Naive thymus-derived CD8-positive, alpha-beta T cell (primary cell): ENCODE data around the gene KANSL1. TPM values are rescaled to one million over a fixed set of nuclear protein-coding genes. Genes with fewer than 3 reads are reported as not detected.
"Not testable (repeated sequence)": the region's sequence is repeated elsewhere in the genome, so short reads cannot be mapped to it uniquely, and the experiment has no call there.

ENCODE experiments used
- ATAC-seq, 2 donors: fragments of 150-1000 bp; cut with Tn5 transposase in 1 of 2; sonication (Bioruptor Pico), chemical (Tn5 transposase) in 1 of 2; 1 replicate in 1 of 2; 2 replicates in 1 of 2; pipeline ENCODE4 v1.10.0; 2021; ENCODE audit warnings: mild to moderate bottlenecking in 2 of 2, moderate library complexity in 2 of 2
- POLR2A ChIA-PET: fragments of 350-600 bp; sonication (Branson Sonifier 250); formaldehyde crosslinking; loops from one replicate; lab custom pipeline; 2021; ENCODE audit warnings: antibody characterized with exemption; lab: Charles Lee
- DNase-seq, 10 donors: peaks; one replicate each; pipeline versions ENCODE4 v3.0.0 to v3.0.0-alpha.2; 2020 to 2022
- H3K27ac Mint-ChIP-seq, 10 donors: one replicate each; pipeline ENCODE4 v1.8.0; 2020 to 2022; ENCODE audit warnings: mild to moderate bottlenecking in 10 of 10, mixed read lengths in 10 of 10, moderate library complexity in 4 of 10, inconsistent platforms in 1 of 10
- H3K27me3 Mint-ChIP-seq, 5 donors: one replicate each; pipeline ENCODE4 v1.8.0; 2021 to 2022; ENCODE audit warnings: mixed read lengths in 5 of 5
- H3K36me3 Mint-ChIP-seq, 3 donors: one replicate each; pipeline ENCODE4 v1.8.0; 2020 to 2022; ENCODE audit warnings: mixed read lengths in 3 of 3, mild to moderate bottlenecking in 2 of 3, inconsistent platforms in 1 of 3
- H3K4me1 Mint-ChIP-seq, 4 donors: one replicate each; pipeline ENCODE4 v1.8.0; 2021 to 2022; ENCODE audit warnings: mixed read lengths in 4 of 4
- H3K4me3 Mint-ChIP-seq, 10 donors: one replicate each; pipeline ENCODE4 v1.8.0; 2020 to 2022; ENCODE audit warnings: mild to moderate bottlenecking in 10 of 10, mixed read lengths in 10 of 10, moderate library complexity in 6 of 10, inconsistent platforms in 1 of 10
- H3K9me3 Mint-ChIP-seq, 9 donors: one replicate each; pipeline ENCODE4 v1.8.0; 2020 to 2022; ENCODE audit warnings: mixed read lengths in 9 of 9, mild to moderate bottlenecking in 3 of 9, inconsistent platforms in 1 of 9, moderate library complexity in 1 of 9
- polyA plus RNA-seq, 3 donors: library from polyadenylated mRNA; unstranded; fragments of 300-500 nt; fragmentation: Illumina TruSeq; gene quantifications; one replicate each; pipeline ENCODE4 v1.2.3, GENCODE V29; 2021
- total RNA-seq, 8 experiments: library from RNA in 2 of 8; stranded (reverse) in 2 of 8; gene quantifications; one replicate each; pipeline ENCODE4 v1.2.3 and lab custom pipeline; 2021 to 2026

Gene KANSL1
- total and polyA plus RNA-seq, 5 experiments from 2014 or later: 13.1 to 208 (median 16.6) TPM

DNA sequence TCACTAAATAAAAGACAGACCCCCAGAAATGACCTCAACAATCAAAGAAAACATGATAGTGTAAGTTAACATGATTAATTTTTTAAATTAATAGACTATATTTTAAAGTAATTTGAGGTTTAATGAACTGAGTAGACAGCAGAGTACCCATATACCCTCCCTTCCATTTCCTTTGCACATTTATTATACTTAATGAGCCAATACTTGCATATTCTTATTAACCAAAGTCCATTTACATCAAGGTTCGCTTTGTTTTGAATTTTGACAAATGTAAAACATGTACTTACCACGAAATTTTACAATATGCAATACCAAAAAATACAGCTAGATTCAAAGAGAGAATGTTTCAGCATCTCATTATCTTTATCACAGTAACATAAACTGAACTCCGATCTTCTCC, 72.7 kb downstream of the KANSL1 start:
- DNase-seq: no peak
- peak overlapping the region in 9 of 10 donors; percentile 40 to 89 (median 67) for H3K27ac Mint-ChIP-seq
- H3K4me3 Mint-ChIP-seq: peak overlapping the region in 9 of 10 donors; percentile 3 to 63 (median 53)
- H3K36me3 Mint-ChIP-seq: peaks cover 0 to 19% (median 0%) of the 10 kb centered on the region in 3 donors
- ATAC-seq: no peak
- H3K4me1 Mint-ChIP-seq: peaks cover 46 to 89% (median 83%) of the 10 kb centered on the region in 4 donors
- H3K27me3 Mint-ChIP-seq: no peaks in the 10 kb centered on the region
- H3K9me3 Mint-ChIP-seq: no peaks in the 10 kb centered on the region
- POLR2A ChIA-PET: no interaction called here

GRCh38 chr17:46120078-46120477, 73.2 kb downstream of the KANSL1 start:
- H3K4me1 Mint-ChIP-seq: peaks cover 48 to 89% (median 85%) of the 10 kb centered on the region in 4 donors
- ATAC-seq: no peak
- POLR2A ChIA-PET: interaction anchor here (0.6 kb wide), 1 partner anchor 9 kb away, joined by 3 read pairs; no protein-coding TSS in a partner anchor
- H3K9me3 Mint-ChIP-seq: no peaks in the 10 kb centered on the region
- H3K36me3 Mint-ChIP-seq: peaks cover 0 to 20% (median 0%) of the 10 kb centered on the region in 3 donors
- DNase-seq: no peak
- peak overlapping the region in 6 of 10 donors; percentile 22 to 83 (median 66) for H3K27ac Mint-ChIP-seq
- no peaks in the 10 kb centered on the region for H3K27me3 Mint-ChIP-seq
- peak overlapping the region in 4 of 10 donors; percentile 7 to 49 (median 15) for H3K4me3 Mint-ChIP-seq

DNA sequence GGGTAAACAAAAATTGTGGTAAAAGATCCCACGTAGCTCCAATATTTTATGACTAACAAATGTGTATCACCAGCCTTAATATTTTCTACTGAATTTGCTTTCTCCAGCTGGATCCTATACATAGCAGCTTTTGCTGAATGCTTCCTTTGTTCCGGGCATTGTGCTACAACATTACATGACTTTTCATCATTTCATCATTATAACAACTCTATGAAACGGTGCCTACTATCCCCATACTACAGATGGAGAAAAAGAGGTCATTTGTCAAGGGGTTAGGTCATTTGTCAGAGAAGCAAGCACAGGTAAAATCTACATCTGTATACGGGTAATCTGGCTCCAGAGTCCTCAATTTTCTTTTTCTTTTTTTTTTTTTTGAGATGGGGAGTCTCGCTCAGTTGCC, 74.3 kb downstream of the KANSL1 start:
- H3K27ac Mint-ChIP-seq: peak overlapping the region in 2 of 10 donors; percentile 10 to 15
- peaks cover 0 to 17% (median 0%) of the 10 kb centered on the region in 3 donors for H3K36me3 Mint-ChIP-seq
- DNase-seq (no peak), ATAC-seq (no peak)
- no peaks in the 10 kb centered on the region for H3K9me3 Mint-ChIP-seq
- H3K4me1 Mint-ChIP-seq: peaks cover 45 to 91% (median 86%) of the 10 kb centered on the region in 4 donors
- POLR2A ChIA-PET: interaction anchor here (1.4 kb wide), 1 partner anchor 10 kb away, joined by 3 read pairs; no protein-coding TSS in a partner anchor
- no peaks in the 10 kb centered on the region for H3K27me3 Mint-ChIP-seq
- peak overlapping the region in 3 of 10 donors; percentile 0 to 31 (median 15) for H3K4me3 Mint-ChIP-seq

GRCh38 chr17:46117850-46118696, 75.2 kb downstream of the KANSL1 start:
- peaks cover 47 to 94% (median 90%) of the 10 kb centered on the region in 4 donors for H3K4me1 Mint-ChIP-seq
- POLR2A ChIA-PET: interaction anchor here (1.4 kb wide), 1 partner anchor 9 kb away, joined by 3 read pairs; no protein-coding TSS in a partner anchor

GRCh38 chr17:46117117-46117516, 76.1 kb downstream of the KANSL1 start:
- H3K27ac Mint-ChIP-seq: peak overlapping the region in 1 of 10 donors; percentile 20
- peaks cover 0 to 3% (median 0%) of the 10 kb centered on the region in 9 donors for H3K9me3 Mint-ChIP-seq
- DNase-seq (no peak), ATAC-seq (no peak)
- H3K4me1 Mint-ChIP-seq: peaks cover 45 to 91% (median 88%) of the 10 kb centered on the region in 4 donors
- H3K36me3 Mint-ChIP-seq: peaks cover 0 to 13% (median 0%) of the 10 kb centered on the region in 3 donors
- no peak overlapping the region for H3K4me3 Mint-ChIP-seq
- H3K27me3 Mint-ChIP-seq: no peaks in the 10 kb centered on the region
- POLR2A ChIA-PET: interaction anchor here (1.4 kb wide), 1 partner anchor 77 kb away, joined by 3 read pairs; no protein-coding TSS in a partner anchor

More at GRCh38 chr17:46117850-46118696, 75.2 kb downstream of the KANSL1 start:
- H3K4me3 Mint-ChIP-seq: peak overlapping the region in 4 of 10 donors; percentile 1 to 31 (median 15)
- DNase-seq: no peak
- H3K27ac Mint-ChIP-seq: peak overlapping the region in 8 of 10 donors; percentile 10 to 69 (median 27)
- H3K27me3 Mint-ChIP-seq: no peaks in the 10 kb centered on the region
- H3K36me3 Mint-ChIP-seq: peaks cover 0 to 13% (median 0%) of the 10 kb centered on the region in 3 donors
- H3K9me3 Mint-ChIP-seq: peaks cover 0 to 3% (median 0%) of the 10 kb centered on the region in 9 donors
- no peak for ATAC-seq

DNA sequence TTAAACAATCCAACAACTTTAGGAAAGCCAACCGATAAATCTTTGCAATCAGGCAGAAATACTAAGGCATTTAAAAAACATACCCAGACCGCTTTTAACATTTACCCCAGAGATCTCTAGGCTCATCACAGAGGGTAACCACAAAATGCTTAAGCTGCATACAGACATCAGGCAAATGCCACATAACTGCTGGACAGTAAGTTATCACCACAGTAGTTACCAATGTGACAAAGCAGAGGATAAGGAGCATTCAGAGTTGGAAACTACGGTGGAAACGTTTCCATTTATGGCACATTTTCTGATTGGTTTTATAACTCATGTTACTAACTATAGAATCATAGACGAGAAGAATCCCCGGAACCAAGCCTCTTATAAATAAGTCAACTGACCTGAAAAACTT, 77.5 kb downstream of the KANSL1 start:
- Mint-ChIP-seq H3K4me1 (peaks cover 36 to 89% (median 87%) of the 10 kb centered on the region in 4 donors), H3K36me3 (peaks cover 0 to 15% (median 0%) of the 10 kb centered on the region in 3 donors), H3K27ac (peak overlapping the region in 4 of 10 donors; percentile 13 to 54 (median 27)), H3K4me3 (peak overlapping the region in 3 of 10 donors; percentile 2 to 23 (median 14)), H3K27me3 (no peaks in the 10 kb centered on the region), H3K9me3 (peaks cover 0 to 3% (median 0%) of the 10 kb centered on the region in 9 donors)
- ATAC-seq (no peak), DNase-seq (no peak)
- POLR2A ChIA-PET: no interaction called here

DNA sequence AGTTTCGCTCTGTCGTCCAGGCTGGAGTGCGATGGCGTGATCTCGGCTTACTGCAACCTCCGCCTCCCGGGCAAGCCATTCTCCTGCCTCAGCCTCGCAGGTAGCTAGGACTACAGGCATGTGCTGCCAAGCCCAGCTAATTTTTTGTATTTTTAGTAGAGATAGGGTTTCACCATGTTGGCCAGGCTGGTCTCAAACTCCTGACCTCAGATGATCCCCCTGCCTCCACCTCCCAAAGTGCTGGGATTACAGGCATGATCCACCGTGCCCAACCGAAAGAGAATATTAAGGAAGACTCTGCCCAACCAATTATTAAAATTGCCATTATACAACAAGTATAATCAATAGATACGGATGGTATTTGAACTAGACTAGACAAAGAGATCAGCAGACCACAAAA, 82.0 kb downstream of the KANSL1 start:
- POLR2A ChIA-PET: interaction anchor here (0.5 kb wide), 1 partner anchor 807 kb away, joined by 5 read pairs; no protein-coding TSS in a partner anchor

GRCh38 chr17:46110219-46110618, 83.0 kb downstream of the KANSL1 start:
- peaks cover 0 to 3% (median 0%) of the 10 kb centered on the region in 9 donors for H3K9me3 Mint-ChIP-seq
- POLR2A ChIA-PET: no interaction called here
- peaks cover 0 to 8% (median 0%) of the 10 kb centered on the region in 3 donors for H3K36me3 Mint-ChIP-seq
- peak overlapping the region in 5 of 10 donors; percentile 19 to 72 (median 25) for H3K27ac Mint-ChIP-seq
- ATAC-seq: no peak
- H3K4me3 Mint-ChIP-seq: peak overlapping the region in 2 of 10 donors; percentile 2 to 16
- H3K27me3 Mint-ChIP-seq: no peaks in the 10 kb centered on the region
- peaks cover 42 to 96% (median 89%) of the 10 kb centered on the region in 4 donors for H3K4me1 Mint-ChIP-seq
- no peak for DNase-seq

More for the DNA sequence above, 82.0 kb downstream of the KANSL1 start:
- DNase-seq, H3K36me3 Mint-ChIP-seq, H3K9me3 Mint-ChIP-seq, ATAC-seq, H3K27me3 Mint-ChIP-seq: not testable (repeated sequence)
- H3K27ac Mint-ChIP-seq: peak overlapping the region in 7 of 10 donors; percentile 10 to 61 (median 34)
- peak overlapping the region in 8 of 10 donors; percentile 1 to 54 (median 27) for H3K4me3 Mint-ChIP-seq
- peaks cover 42 to 94% (median 91%) of the 10 kb centered on the region in 4 donors for H3K4me1 Mint-ChIP-seq

GRCh38 chr17:46109603-46110189, 83.5 kb downstream of the KANSL1 start:
- Mint-ChIP-seq H3K27ac (peak overlapping the region in 8 of 10 donors; percentile 25 to 77 (median 36)), H3K36me3 (peaks cover 0 to 6% (median 0%) of the 10 kb centered on the region in 3 donors), H3K27me3 (no peaks in the 10 kb centered on the region), H3K4me1 (peaks cover 40 to 96% (median 87%) of the 10 kb centered on the region in 4 donors), H3K4me3 (no peak overlapping the region), H3K9me3 (peaks cover 0 to 3% (median 0%) of the 10 kb centered on the region in 9 donors)
- POLR2A ChIA-PET: no interaction called here
- DNase-seq (no peak), ATAC-seq (no peak)

GRCh38 chr17:46108550-46109110, 84.6 kb downstream of the KANSL1 start:
- peak overlapping the region in 9 of 10 donors; percentile 0 to 68 (median 31) for H3K27ac Mint-ChIP-seq
- H3K4me3 Mint-ChIP-seq: peak overlapping the region in 5 of 10 donors; percentile 4 to 23 (median 7)
- peak; percentile 28 to 42 for ATAC-seq

GRCh38 chr17:46108120-46108519, 85.1 kb downstream of the KANSL1 start:
- no peak for DNase-seq
- POLR2A ChIA-PET: interaction anchor here (0.6 to 1.1 kb wide), 3 partner anchors 8 to 19 kb away, joined by 3 read pairs; no protein-coding TSS in a partner anchor
- Mint-ChIP-seq H3K27ac (peak overlapping the region in 9 of 10 donors; percentile 0 to 70 (median 32)), H3K9me3 (peaks cover 0 to under 1% (median 0%) of the 10 kb centered on the region in 9 donors), H3K4me1 (peaks cover 44 to 95% (median 86%) of the 10 kb centered on the region in 4 donors), H3K36me3 (peaks cover 0 to 6% (median 0%) of the 10 kb centered on the region in 3 donors), H3K4me3 (peak overlapping the region in 2 of 10 donors; percentile 24 to 40), H3K27me3 (no peaks in the 10 kb centered on the region)
- ATAC-seq: no peak

More at GRCh38 chr17:46108550-46109110, 84.6 kb downstream of the KANSL1 start:
- POLR2A ChIA-PET: interaction anchor here (0.5 to 1.1 kb wide), 3 partner anchors 8 to 158 kb away, joined by 3 read pairs; no protein-coding TSS in a partner anchor
- peaks cover 0 to 3% (median 0%) of the 10 kb centered on the region in 9 donors for H3K9me3 Mint-ChIP-seq
- no peaks in the 10 kb centered on the region for H3K27me3 Mint-ChIP-seq
- H3K4me1 Mint-ChIP-seq: peaks cover 43 to 96% (median 86%) of the 10 kb centered on the region in 4 donors
- H3K36me3 Mint-ChIP-seq: peaks cover 0 to 6% (median 0%) of the 10 kb centered on the region in 3 donors
- DNase-seq: no peak
